HFFc6 (cell line): ENCODE results near the gene GRAP2. TPM values are rescaled to one million over a fixed set of nuclear protein-coding genes. Genes with fewer than 3 reads are reported as not detected.
"Not testable (repeated sequence)": the region's sequence is repeated elsewhere in the genome, so short reads cannot be mapped to it uniquely, and the experiment has no call there.

ENCODE experiments used
- DNase-seq: peaks from one replicate; pipeline ENCODE4 v3.0.0-alpha.2; 2018
- H3K27ac Mint-ChIP-seq: 2 replicates; pipeline ENCODE4 v1.8.0; 2020; ENCODE audit warnings: mild to moderate bottlenecking, mixed read lengths
- H3K27me3 Mint-ChIP-seq: 2 replicates; pipeline ENCODE4 v1.8.0; 2021; ENCODE audit warnings: mild to moderate bottlenecking, moderate library complexity, mixed read lengths; ENCODE audit not compliant: insufficient read depth
- H3K36me3 Mint-ChIP-seq: 2 replicates; pipeline ENCODE4 v1.8.0; 2021; ENCODE audit warnings: low read depth, mixed read lengths
- H3K4me1 Mint-ChIP-seq: 2 replicates; pipeline ENCODE4 v1.8.0; 2020; ENCODE audit warnings: low read depth, mixed read lengths
- H3K4me3 Mint-ChIP-seq: 2 replicates; pipeline ENCODE4 v1.8.0; 2020; ENCODE audit warnings: mild to moderate bottlenecking, moderate library complexity, mixed read lengths
- H3K9me3 Mint-ChIP-seq: 2 replicates; pipeline ENCODE4 v1.8.0; 2020; ENCODE audit warnings: mild to moderate bottlenecking, mixed read lengths
- CTCF ChIP-seq: fragments of 200-600 bp; sonication (generic); IDR thresholded peaks from 2 replicates; pipeline ENCODE4 v1.5.0; 2021; ENCODE audit warnings: antibody characterized with exemption, mild to moderate bottlenecking
- total RNA-seq, 6 experiments: library from RNA; stranded (reverse); fragmentation: NEBNext Ultra II Directional; extraction: Animal tissue kit (Norgen Biotek cat#: 25700); gene quantifications; 2 replicates in 1 of 6; 3 replicates in 5 of 6; pipeline ENCODE4 v1.2.3, GENCODE V29; 2021

The GRAP2 gene
- total RNA-seq, 6 experiments from 2014 or later: not detected

GRCh38 chr22:39947220-39948216, 46.6 kb downstream of the GRAP2 start:
- Mint-ChIP-seq H3K9me3 (no peaks in the 10 kb centered on the region), H3K27me3 (peaks cover 31% of the 10 kb centered on the region), H3K27ac (no peak overlapping the region), H3K4me3 (no peak overlapping the region), H3K4me1 (peaks cover 7% of the 10 kb centered on the region; the same call in 1 of the 2 replicates), H3K36me3 (no peaks in the 10 kb centered on the region)
- TF ChIP-seq CTCF: no peak
- DNase-seq: no peak

- no peak overlapping the region for H3K27ac Mint-ChIP-seq
- no peaks in the 10 kb centered on the region for H3K9me3 Mint-ChIP-seq
- H3K4me3 Mint-ChIP-seq: no peak overlapping the region
- H3K4me1 Mint-ChIP-seq: peaks cover 7% of the 10 kb centered on the region; the same call in 1 of the 2 replicates
- no peaks in the 10 kb centered on the region for H3K36me3 Mint-ChIP-seq
- peaks cover 40% of the 10 kb centered on the region for H3K27me3 Mint-ChIP-seq
- DNase-seq: no peak
- TF ChIP-seq CTCF: no peak
Observed at GRCh38 chr22:39949964-39950737, 49.3 kb downstream of the GRAP2 start.

GRCh38 chr22:39951603-39952293, 50.9 kb downstream of the GRAP2 start:
- H3K9me3 Mint-ChIP-seq, DNase-seq, H3K4me1 Mint-ChIP-seq, H3K27ac Mint-ChIP-seq, H3K36me3 Mint-ChIP-seq, H3K4me3 Mint-ChIP-seq: not testable (repeated sequence)
- H3K27me3 Mint-ChIP-seq: peaks cover 38% of the 10 kb centered on the region

GRCh38 chr22:39952347-39952746, 51.5 kb downstream of the GRAP2 start:
- H3K36me3 Mint-ChIP-seq: no peaks in the 10 kb centered on the region
- H3K4me3 Mint-ChIP-seq: no peak overlapping the region
- no peak for DNase-seq
- H3K9me3 Mint-ChIP-seq: no peaks in the 10 kb centered on the region
- no peak for TF ChIP-seq CTCF
- H3K27ac Mint-ChIP-seq: no peak overlapping the region
- H3K27me3 Mint-ChIP-seq: peaks cover 37% of the 10 kb centered on the region
- H3K4me1 Mint-ChIP-seq: peaks cover 7% of the 10 kb centered on the region; the same call in 1 of the 2 replicates

- Mint-ChIP-seq H3K36me3 (no peaks in the 10 kb centered on the region), H3K9me3 (no peaks in the 10 kb centered on the region), H3K27ac (no peak overlapping the region), H3K4me1 (peaks cover 7% of the 10 kb centered on the region; the same call in 1 of the 2 replicates), H3K4me3 (no peak overlapping the region), H3K27me3 (peaks cover 39% of the 10 kb centered on the region)
- DNase-seq: no peak
- TF ChIP-seq CTCF: no peak
Observed at GRCh38 chr22:39953101-39953500, 52.2 kb downstream of the GRAP2 start.
